Hepatocyte (in vitro differentiated cells): ENCODE data around the gene NADK.

Source experiments
- EZH2 ChIP-seq: fragments of 200-600 bp; sonication (generic); IDR thresholded peaks from 2 replicates; pipeline ENCODE4 v1.6.1; 2016; ENCODE audit warnings: antibody characterized with exemption, mild to moderate bottlenecking, borderline replicate concordance
- TF ChIP-seq, protein P1 (sequence below): fragments of 200-600 bp; sonication (generic); IDR thresholded peaks from 2 replicates; pipeline ENCODE4 v1.5.1; 2016; ENCODE audit warnings: antibody characterized with exemption, mild to moderate bottlenecking; ENCODE audit not compliant: poor library complexity

DNA sequence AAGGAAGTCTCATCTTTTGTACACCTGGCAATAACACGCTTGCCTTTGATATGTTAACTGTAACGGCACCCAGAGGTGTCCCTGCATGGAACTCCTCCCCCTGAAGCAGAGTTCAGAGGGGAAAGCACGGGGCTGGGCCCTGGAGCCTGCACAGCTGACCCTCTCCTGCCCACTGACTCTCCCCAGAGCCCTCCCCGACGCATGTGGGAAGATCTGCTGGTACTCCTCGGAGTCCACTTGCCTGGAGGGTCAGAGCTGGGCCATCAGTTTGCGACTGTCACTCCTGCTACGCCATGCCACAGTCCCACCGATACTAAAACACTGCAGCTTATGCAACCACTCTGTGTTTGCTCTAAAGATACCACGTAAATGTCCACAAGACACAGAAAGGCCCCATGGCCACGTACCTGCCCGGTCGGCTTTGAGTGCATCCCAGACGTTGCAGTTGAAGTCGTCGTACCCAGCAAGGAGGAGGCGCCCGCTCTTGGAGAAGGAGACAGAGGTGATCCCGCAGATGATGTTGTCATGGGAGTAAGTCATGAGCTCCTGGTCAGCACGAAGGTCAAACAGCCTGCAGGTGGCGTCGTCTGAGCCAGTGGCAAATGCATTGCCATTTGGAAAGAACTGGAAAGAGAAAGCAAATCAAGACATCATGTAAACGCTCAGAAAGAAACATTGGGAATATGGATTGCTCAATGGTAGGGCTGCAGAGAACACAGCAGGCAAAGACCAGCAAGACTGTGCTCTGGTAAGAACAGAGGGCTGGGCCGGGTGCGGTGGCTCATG lies 10.6 kb upstream of the NADK start:
- TF ChIP-seq EZH2: no peak
- TF ChIP-seq, protein P1, sequence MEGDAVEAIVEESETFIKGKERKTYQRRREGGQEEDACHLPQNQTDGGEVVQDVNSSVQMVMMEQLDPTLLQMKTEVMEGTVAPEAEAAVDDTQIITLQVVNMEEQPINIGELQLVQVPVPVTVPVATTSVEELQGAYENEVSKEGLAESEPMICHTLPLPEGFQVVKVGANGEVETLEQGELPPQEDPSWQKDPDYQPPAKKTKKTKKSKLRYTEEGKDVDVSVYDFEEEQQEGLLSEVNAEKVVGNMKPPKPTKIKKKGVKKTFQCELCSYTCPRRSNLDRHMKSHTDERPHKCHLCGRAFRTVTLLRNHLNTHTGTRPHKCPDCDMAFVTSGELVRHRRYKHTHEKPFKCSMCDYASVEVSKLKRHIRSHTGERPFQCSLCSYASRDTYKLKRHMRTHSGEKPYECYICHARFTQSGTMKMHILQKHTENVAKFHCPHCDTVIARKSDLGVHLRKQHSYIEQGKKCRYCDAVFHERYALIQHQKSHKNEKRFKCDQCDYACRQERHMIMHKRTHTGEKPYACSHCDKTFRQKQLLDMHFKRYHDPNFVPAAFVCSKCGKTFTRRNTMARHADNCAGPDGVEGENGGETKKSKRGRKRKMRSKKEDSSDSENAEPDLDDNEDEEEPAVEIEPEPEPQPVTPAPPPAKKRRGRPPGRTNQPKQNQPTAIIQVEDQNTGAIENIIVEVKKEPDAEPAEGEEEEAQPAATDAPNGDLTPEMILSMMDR: peak; percentile 41
